HepG2 (cell line): Measurements from ENCODE around the gene FCRLA. TPM values are rescaled to one million over a fixed set of nuclear protein-coding genes. Genes with fewer than 3 reads are reported as not detected.

Source experiments
- AGO2 ChIP-seq: fragments of 200-400 bp; formaldehyde crosslinking; optimal IDR thresholded peaks from 2 replicates; pipeline ENCODE3; 2017; ENCODE audit warnings: mild to moderate bottlenecking, low read depth, low read length, moderate library complexity
- ATAD3A ChIP-seq: sonication (generic); formaldehyde crosslinking; IDR thresholded peaks from 2 replicates; pipeline ENCODE4 v1.4.0; 2020; ENCODE audit warnings: missing genetic modification reagents
- BRD4 ChIP-seq: sonication (generic); formaldehyde crosslinking; IDR thresholded peaks from 2 replicates; pipeline ENCODE4 v1.4.0; 2020; ENCODE audit warnings: missing genetic modification reagents
- GZF1 ChIP-seq: sonication (generic); formaldehyde crosslinking; IDR thresholded peaks from 2 replicates; pipeline ENCODE4 v1.5.1; 2020; ENCODE audit warnings: mild to moderate bottlenecking, missing genetic modification reagents
- HDAC1 ChIP-seq: sonication (generic); formaldehyde crosslinking; IDR thresholded peaks from 2 replicates; pipeline ENCODE4 v1.5.1; 2020; ENCODE audit warnings: mild to moderate bottlenecking, missing genetic modification reagents
- HMG20A ChIP-seq: IDR thresholded peaks from 2 replicates; pipeline ENCODE4 v1.6.1; 2016; ENCODE audit warnings: borderline replicate concordance
- IKZF4 ChIP-seq: sonication (generic); formaldehyde crosslinking; IDR thresholded peaks from 2 replicates; pipeline ENCODE4 v1.5.1; 2020; ENCODE audit warnings: borderline replicate concordance, mild to moderate bottlenecking, low read depth, missing genetic modification reagents; ENCODE audit errors: not compliant biosample characterization
- KMT2A ChIP-seq: sonication (generic); formaldehyde crosslinking; IDR thresholded peaks from 2 replicates; pipeline ENCODE4 v1.4.0; 2020; ENCODE audit warnings: missing genetic modification reagents
- MTA3 ChIP-seq: sonication (generic); formaldehyde crosslinking; IDR thresholded peaks from 2 replicates; pipeline ENCODE4 v1.4.0; 2020; ENCODE audit warnings: missing genetic modification reagents
- RAD21 ChIP-seq: fragments of 450-650 bp; formaldehyde crosslinking; IDR thresholded peaks from 2 replicates; pipeline ENCODE4 v1.5.0; 2020; ENCODE audit warnings: mild to moderate bottlenecking
- SRY ChIP-seq: sonication (generic); formaldehyde crosslinking; IDR thresholded peaks from 2 replicates; pipeline ENCODE4 v1.8.0; 2022; ENCODE audit warnings: mild to moderate bottlenecking, missing genetic modification reagents
- THAP11 ChIP-seq: IDR thresholded peaks from 2 replicates; pipeline ENCODE4 v1.6.1; 2016; ENCODE audit warnings: missing biosample characterization, missing genetic modification reagents
- TSC22D2 ChIP-seq: sonication (generic); formaldehyde crosslinking; IDR thresholded peaks from 2 replicates; pipeline ENCODE4 v1.5.1; 2020; ENCODE audit warnings: missing genetic modification reagents, mild to moderate bottlenecking, borderline replicate concordance
- ZBTB8A ChIP-seq: sonication (generic); formaldehyde crosslinking; IDR thresholded peaks from 2 replicates; pipeline ENCODE4 v1.4.0; 2020; ENCODE audit warnings: mild to moderate bottlenecking, low read depth, missing genetic modification reagents, borderline replicate concordance
- ZNF274 ChIP-seq: sonication (generic); formaldehyde crosslinking; IDR thresholded peaks from 2 replicates; pipeline ENCODE4 v1.5.1; 2020; ENCODE audit warnings: mild to moderate bottlenecking, missing genetic modification reagents
- ZNF383 ChIP-seq: sonication (generic); formaldehyde crosslinking; IDR thresholded peaks from 2 replicates; pipeline ENCODE4 v1.4.0; 2020; ENCODE audit warnings: missing genetic modification reagents, mild to moderate bottlenecking, borderline replicate concordance
- ZNF564 ChIP-seq: sonication (generic); formaldehyde crosslinking; IDR thresholded peaks from 2 replicates; pipeline ENCODE4 v1.8.1; 2023; ENCODE audit warnings: mild to moderate bottlenecking, missing genetic modification reagents
- ZNF737 ChIP-seq: sonication (generic); formaldehyde crosslinking; IDR thresholded peaks from 2 replicates; pipeline ENCODE4 v1.5.0; 2020; ENCODE audit warnings: missing genetic modification reagents, mild to moderate bottlenecking, borderline replicate concordance
- polyA plus RNA-seq, 8 experiments: library from polyadenylated mRNA; depleted of rRNA in 3 of 8; stranded (reverse) in 7 of 8; unstranded in 1 of 8; fragments of >200 nt; fragmentation: Illumina TruSeq in 4 of 8; extraction: Trizol in 4 of 8; gene quantifications; 2 replicates each; pipeline versions ENCODE4 v1.2.1 to v1.2.3, GENCODE V29; 2011 to 2016; ENCODE audit warnings: low read depth in 4 of 8, missing spikeins in 1 of 8, mixed read lengths in 1 of 8; ENCODE audit not compliant: insufficient read depth in 1 of 8
- total RNA-seq, 5 experiments: library from RNA; depleted of rRNA; stranded (reverse); fragments of >200 nt; fragmentation: Illumina TruSeq; extraction: Trizol; gene quantifications; 2 replicates each; pipeline ENCODE4 v1.2.3, GENCODE V29; 2016; ENCODE audit warnings: low read depth in 1 of 5
- TF ChIP-seq, protein P1 (sequence below): sonication (generic); formaldehyde crosslinking; IDR thresholded peaks from 2 replicates; pipeline ENCODE4 v1.4.0; 2020; ENCODE audit warnings: missing genetic modification reagents
- TF ChIP-seq, protein P2 (sequence below): sonication (generic); formaldehyde crosslinking; IDR thresholded peaks from 2 replicates; pipeline ENCODE4 v1.4.0; 2020; ENCODE audit warnings: missing genetic modification reagents
- TF ChIP-seq, protein P3 (sequence below): sonication (generic); formaldehyde crosslinking; IDR thresholded peaks from 2 replicates; pipeline ENCODE4 v1.4.0; 2020; ENCODE audit warnings: mild to moderate bottlenecking, missing genetic modification reagents

FCRLA gene
- total and polyA plus RNA-seq, 2 of the 13 experiments (the other 11 are each of a cell fraction or from before 2014, with no cell fraction given), result not detected

DNA sequence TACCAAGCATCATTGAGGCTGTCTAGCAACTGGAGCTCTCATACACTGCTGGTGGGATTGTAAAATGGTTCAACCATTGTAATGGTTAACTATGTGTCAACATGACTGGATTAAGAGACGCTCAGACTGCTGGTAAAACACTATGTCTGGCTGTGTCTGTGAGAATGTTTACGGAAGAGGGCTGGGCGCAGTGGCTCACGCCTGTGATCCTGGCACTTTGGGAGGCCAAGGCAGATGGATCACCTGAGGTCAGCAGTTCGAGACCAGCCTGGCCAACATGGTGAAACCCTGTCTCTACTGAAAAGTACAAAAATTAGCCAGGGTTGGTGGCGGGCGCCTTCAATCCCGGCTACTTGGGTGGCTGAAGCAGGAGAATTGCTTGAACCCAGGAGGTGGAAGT lies 4.8 kb upstream of the FCRLA start (continued):
- TF ChIP-seq RAD21 (CRISPR knock-in tag) (no peak), HMG20A (peak; percentile 49; the same call in 1 of the 2 replicates), ZNF274 (CRISPR knock-in tag) (no peak), ATAD3A (no peak), BRD4 (CRISPR knock-in tag) (no peak), GZF1 (CRISPR knock-in tag) (no peak), ZNF564 (no peak), ZNF737 (CRISPR knock-in tag) (no peak), KMT2A (CRISPR knock-in tag) (no peak), SRY (CRISPR knock-in tag) (no peak), ZBTB8A (CRISPR knock-in tag) (no peak), AGO2 (no peak), IKZF4 (CRISPR knock-in tag) (no peak), TSC22D2 (CRISPR knock-in tag) (no peak), THAP11 (peak; percentile 62), HDAC1 (CRISPR knock-in tag) (no peak; the same call in 1 of the 2 replicates), ZNF383 (CRISPR knock-in tag) (no peak), MTA3 (CRISPR knock-in tag) (no peak)
- TF ChIP-seq, protein P1, sequence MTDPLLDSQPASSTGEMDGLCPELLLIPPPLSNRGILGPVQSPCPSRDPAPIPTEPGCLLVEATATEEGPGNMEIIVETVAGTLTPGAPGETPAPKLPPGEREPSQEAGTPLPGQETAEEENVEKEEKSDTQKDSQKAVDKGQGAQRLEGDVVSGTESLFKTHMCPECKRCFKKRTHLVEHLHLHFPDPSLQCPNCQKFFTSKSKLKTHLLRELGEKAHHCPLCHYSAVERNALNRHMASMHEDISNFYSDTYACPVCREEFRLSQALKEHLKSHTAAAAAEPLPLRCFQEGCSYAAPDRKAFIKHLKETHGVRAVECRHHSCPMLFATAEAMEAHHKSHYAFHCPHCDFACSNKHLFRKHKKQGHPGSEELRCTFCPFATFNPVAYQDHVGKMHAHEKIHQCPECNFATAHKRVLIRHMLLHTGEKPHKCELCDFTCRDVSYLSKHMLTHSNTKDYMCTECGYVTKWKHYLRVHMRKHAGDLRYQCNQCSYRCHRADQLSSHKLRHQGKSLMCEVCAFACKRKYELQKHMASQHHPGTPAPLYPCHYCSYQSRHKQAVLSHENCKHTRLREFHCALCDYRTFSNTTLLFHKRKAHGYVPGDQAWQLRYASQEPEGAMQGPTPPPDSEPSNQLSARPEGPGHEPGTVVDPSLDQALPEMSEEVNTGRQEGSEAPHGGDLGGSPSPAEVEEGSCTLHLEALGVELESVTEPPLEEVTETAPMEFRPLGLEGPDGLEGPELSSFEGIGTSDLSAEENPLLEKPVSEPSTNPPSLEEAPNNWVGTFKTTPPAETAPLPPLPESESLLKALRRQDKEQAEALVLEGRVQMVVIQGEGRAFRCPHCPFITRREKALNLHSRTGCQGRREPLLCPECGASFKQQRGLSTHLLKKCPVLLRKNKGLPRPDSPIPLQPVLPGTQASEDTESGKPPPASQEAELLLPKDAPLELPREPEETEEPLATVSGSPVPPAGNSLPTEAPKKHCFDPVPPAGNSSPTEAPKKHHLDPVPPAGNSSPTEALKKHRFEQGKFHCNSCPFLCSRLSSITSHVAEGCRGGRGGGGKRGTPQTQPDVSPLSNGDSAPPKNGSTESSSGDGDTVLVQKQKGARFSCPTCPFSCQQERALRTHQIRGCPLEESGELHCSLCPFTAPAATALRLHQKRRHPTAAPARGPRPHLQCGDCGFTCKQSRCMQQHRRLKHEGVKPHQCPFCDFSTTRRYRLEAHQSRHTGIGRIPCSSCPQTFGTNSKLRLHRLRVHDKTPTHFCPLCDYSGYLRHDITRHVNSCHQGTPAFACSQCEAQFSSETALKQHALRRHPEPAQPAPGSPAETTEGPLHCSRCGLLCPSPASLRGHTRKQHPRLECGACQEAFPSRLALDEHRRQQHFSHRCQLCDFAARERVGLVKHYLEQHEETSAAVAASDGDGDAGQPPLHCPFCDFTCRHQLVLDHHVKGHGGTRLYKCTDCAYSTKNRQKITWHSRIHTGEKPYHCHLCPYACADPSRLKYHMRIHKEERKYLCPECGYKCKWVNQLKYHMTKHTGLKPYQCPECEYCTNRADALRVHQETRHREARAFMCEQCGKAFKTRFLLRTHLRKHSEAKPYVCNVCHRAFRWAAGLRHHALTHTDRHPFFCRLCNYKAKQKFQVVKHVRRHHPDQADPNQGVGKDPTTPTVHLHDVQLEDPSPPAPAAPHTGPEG, result no peak
- TF ChIP-seq, protein P2, sequence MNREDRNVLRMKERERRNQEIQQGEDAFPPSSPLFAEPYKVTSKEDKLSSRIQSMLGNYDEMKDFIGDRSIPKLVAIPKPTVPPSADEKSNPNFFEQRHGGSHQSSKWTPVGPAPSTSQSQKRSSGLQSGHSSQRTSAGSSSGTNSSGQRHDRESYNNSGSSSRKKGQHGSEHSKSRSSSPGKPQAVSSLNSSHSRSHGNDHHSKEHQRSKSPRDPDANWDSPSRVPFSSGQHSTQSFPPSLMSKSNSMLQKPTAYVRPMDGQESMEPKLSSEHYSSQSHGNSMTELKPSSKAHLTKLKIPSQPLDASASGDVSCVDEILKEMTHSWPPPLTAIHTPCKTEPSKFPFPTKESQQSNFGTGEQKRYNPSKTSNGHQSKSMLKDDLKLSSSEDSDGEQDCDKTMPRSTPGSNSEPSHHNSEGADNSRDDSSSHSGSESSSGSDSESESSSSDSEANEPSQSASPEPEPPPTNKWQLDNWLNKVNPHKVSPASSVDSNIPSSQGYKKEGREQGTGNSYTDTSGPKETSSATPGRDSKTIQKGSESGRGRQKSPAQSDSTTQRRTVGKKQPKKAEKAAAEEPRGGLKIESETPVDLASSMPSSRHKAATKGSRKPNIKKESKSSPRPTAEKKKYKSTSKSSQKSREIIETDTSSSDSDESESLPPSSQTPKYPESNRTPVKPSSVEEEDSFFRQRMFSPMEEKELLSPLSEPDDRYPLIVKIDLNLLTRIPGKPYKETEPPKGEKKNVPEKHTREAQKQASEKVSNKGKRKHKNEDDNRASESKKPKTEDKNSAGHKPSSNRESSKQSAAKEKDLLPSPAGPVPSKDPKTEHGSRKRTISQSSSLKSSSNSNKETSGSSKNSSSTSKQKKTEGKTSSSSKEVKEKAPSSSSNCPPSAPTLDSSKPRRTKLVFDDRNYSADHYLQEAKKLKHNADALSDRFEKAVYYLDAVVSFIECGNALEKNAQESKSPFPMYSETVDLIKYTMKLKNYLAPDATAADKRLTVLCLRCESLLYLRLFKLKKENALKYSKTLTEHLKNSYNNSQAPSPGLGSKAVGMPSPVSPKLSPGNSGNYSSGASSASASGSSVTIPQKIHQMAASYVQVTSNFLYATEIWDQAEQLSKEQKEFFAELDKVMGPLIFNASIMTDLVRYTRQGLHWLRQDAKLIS (CRISPR knock-in tag), result no peak
- TF ChIP-seq, protein P3, sequence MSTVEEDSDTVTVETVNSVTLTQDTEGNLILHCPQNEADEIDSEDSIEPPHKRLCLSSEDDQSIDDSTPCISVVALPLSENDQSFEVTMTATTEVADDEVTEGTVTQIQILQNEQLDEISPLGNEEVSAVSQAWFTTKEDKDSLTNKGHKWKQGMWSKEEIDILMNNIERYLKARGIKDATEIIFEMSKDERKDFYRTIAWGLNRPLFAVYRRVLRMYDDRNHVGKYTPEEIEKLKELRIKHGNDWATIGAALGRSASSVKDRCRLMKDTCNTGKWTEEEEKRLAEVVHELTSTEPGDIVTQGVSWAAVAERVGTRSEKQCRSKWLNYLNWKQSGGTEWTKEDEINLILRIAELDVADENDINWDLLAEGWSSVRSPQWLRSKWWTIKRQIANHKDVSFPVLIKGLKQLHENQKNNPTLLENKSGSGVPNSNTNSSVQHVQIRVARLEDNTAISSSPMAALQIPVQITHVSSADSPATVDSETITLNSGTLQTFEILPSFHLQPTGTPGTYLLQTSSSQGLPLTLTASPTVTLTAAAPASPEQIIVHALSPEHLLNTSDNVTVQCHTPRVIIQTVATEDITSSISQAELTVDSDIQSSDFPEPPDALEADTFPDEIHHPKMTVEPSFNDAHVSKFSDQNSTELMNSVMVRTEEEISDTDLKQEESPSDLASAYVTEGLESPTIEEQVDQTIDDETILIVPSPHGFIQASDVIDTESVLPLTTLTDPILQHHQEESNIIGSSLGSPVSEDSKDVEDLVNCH (CRISPR knock-in tag), result no peak
